Transverse colon (tissue), 3 donors: ENCODE data around the gene EFCAB11.

Experiments used
- CTCF ChIP-seq, 5 experiments: fragments of 200-600 bp in 3 of 5; fragments of 450-650 bp in 2 of 5; sonication (generic) in 3 of 5; IDR thresholded peaks; 1 replicate in 2 of 5; 2 replicates in 3 of 5; pipeline ENCODE4 v1.5.1; 2016 to 2017; ENCODE audit warnings: antibody characterized with exemption in 5 of 5, inconsistent platforms in 3 of 5, mild to moderate bottlenecking in 2 of 5, moderate library complexity in 1 of 5
- POLR2A ChIP-seq: fragments of 450-650 bp; IDR thresholded peaks from one replicate; pipeline ENCODE4 v1.6.1; 2016; ENCODE audit warnings: antibody characterized with exemption, mild to moderate bottlenecking, moderate library complexity

DNA sequence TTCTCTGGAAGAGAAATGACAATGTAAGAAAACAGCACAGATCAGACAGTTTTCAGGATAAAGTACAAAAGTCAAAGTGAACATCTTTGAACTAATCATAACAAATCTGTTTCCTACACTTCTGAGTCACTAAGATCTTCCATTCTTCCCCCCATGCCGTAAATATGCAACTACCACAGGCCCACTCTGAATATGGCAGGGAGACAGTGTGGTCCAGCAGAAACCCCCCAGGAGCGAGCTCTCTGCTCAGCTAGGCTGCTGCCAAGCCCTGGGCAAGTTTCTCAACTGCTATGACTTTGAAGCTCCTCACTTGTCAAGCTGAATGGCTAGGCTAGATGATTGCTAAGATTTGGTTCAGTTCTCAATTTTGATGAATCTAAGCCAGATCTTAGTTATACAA, 148.1 kb downstream of the EFCAB11 start:
- TF ChIP-seq POLR2A (no peak), CTCF (IDR thresholded peaks at IDR 0.05) (no peak)
